Measurements from ENCODE around the gene SRPK2. TPM values are rescaled to one million over a fixed set of nuclear protein-coding genes. Genes with fewer than 3 reads are reported as not detected.

Gene SRPK2
- total RNA-seq, 1 donor from 2014 or later, result 26.7 TPM

- no peak overlapping the region for H3K4me3 ChIP-seq (ENCODE audit: low read depth, low read length)
- DNase-seq (ENCODE audit: low read depth), result no peak
- TF ChIP-seq CTCF (conservative IDR thresholded peaks at IDR 0.05; ENCODE audit: low read depth, low read length), result no peak
Measured at GRCh38 chr7:105178177-105178576, 210.5 kb downstream of the SRPK2 start.

- no peak for TF ChIP-seq CTCF (conservative IDR thresholded peaks at IDR 0.05; ENCODE audit: low read depth, low read length)
- no peak for DNase-seq (ENCODE audit: low read depth)
- H3K4me3 ChIP-seq (ENCODE audit: low read depth, low read length), result no peak overlapping the region
Measured at GRCh38 chr7:105177026-105177425, 211.7 kb downstream of the SRPK2 start.

- no peak overlapping the region for H3K4me3 ChIP-seq (ENCODE audit: low read depth, low read length)
- TF ChIP-seq CTCF (conservative IDR thresholded peaks at IDR 0.05; ENCODE audit: low read depth, low read length), result no peak
- DNase-seq (ENCODE audit: low read depth), result no peak
Measured at GRCh38 chr7:105173586-105173985, 215.1 kb downstream of the SRPK2 start.

GRCh38 chr7:105164751-105165150 is 224.0 kb downstream of the SRPK2 start:
- no peak overlapping the region for H3K4me3 ChIP-seq (ENCODE audit: low read depth, low read length)
- no peak for DNase-seq (ENCODE audit: low read depth)
- TF ChIP-seq CTCF (conservative IDR thresholded peaks at IDR 0.05; ENCODE audit: low read depth, low read length), result no peak

GRCh38 chr7:105163718-105164117 is 225.0 kb downstream of the SRPK2 start:
- no peak for DNase-seq (ENCODE audit: low read depth)
- no peak for TF ChIP-seq CTCF (conservative IDR thresholded peaks at IDR 0.05; ENCODE audit: low read depth, low read length)
- H3K4me3 ChIP-seq (ENCODE audit: low read depth, low read length), result no peak overlapping the region

GRCh38 chr7:105161366-105161765 is 227.4 kb downstream of the SRPK2 start:
- no peak for TF ChIP-seq CTCF (conservative IDR thresholded peaks at IDR 0.05; ENCODE audit: low read depth, low read length)
- H3K4me3 ChIP-seq (ENCODE audit: low read depth, low read length), result no peak overlapping the region

GRCh38 chr7:105157278-105157677 is 231.4 kb downstream of the SRPK2 start:
- no peak overlapping the region for H3K4me3 ChIP-seq (ENCODE audit: low read depth, low read length)
- DNase-seq (ENCODE audit: low read depth), result no peak
- TF ChIP-seq CTCF (conservative IDR thresholded peaks at IDR 0.05; ENCODE audit: low read depth, low read length), result no peak

More at GRCh38 chr7:105161366-105161765, 227.4 kb downstream of the SRPK2 start:
- DNase-seq (ENCODE audit: low read depth), result no peak

Data from epithelial cell of proximal tubule (primary cell).